Activated CD8-positive, alpha-beta T cell treated with anti-CD3 and anti-CD28 coated beads for 36 hours (primary cell): ENCODE results near the gene CA6. TPM values are rescaled to one million over a fixed set of nuclear protein-coding genes. Genes with fewer than 3 reads are reported as not detected.

Experiments used
- ATAC-seq: fragments of 200-7000 bp; cut with Tn5 transposase; one replicate; pipeline ENCODE4 v1.10.0; 2021; ENCODE audit warnings: mild to moderate bottlenecking, moderate library complexity
- CTCF ChIA-PET: fragments of 350-600 bp; sonication (Branson Sonifier 250); formaldehyde crosslinking; loops from one replicate; lab custom pipeline; 2021; ENCODE audit warnings: antibody characterized with exemption; lab: Charles Lee
- POLR2A ChIA-PET: fragments of 350-600 bp; sonication (Branson Sonifier 250); formaldehyde crosslinking; loops from one replicate; lab custom pipeline; 2021; ENCODE audit warnings: antibody characterized with exemption; lab: Charles Lee
- DNase-seq: peaks from one replicate; pipeline ENCODE4 v3.0.0-alpha.2; 2020
- H3K27ac Mint-ChIP-seq: one replicate; pipeline ENCODE4 v1.8.0; 2021; ENCODE audit warnings: mild to moderate bottlenecking, mixed read lengths
- H3K27me3 Mint-ChIP-seq: one replicate; pipeline ENCODE4 v1.8.0; 2021; ENCODE audit warnings: mixed read lengths
- H3K36me3 Mint-ChIP-seq: one replicate; pipeline ENCODE4 v1.8.0; 2021; ENCODE audit warnings: low read depth, mixed read lengths
- H3K4me1 Mint-ChIP-seq: one replicate; pipeline ENCODE4 v1.8.0; 2021; ENCODE audit warnings: low read depth, mixed read lengths
- H3K4me3 Mint-ChIP-seq: one replicate; pipeline ENCODE4 v1.8.0; 2021; ENCODE audit warnings: mild to moderate bottlenecking, moderate library complexity, mixed read lengths
- H3K9me3 Mint-ChIP-seq: one replicate; pipeline ENCODE4 v1.8.0; 2021; ENCODE audit warnings: mixed read lengths
- CTCF ChIP-seq: fragments of 200-600 bp; IDR thresholded peaks from one replicate; pipeline ENCODE4 v1.8.0; 2022; ENCODE audit warnings: antibody characterized with exemption, mild to moderate bottlenecking
- intact Hi-C: fragments of 100-400 bp; cut with micrococcal nuclease; formaldehyde crosslinking; loops from one replicate; pipeline ENCODE4 v1.10.0; 2022
- total RNA-seq, 2 experiments: library from RNA; stranded (reverse); gene quantifications; one replicate each; pipeline ENCODE4 v1.2.3, GENCODE V29; 2021

CA6 gene
- total RNA-seq, 2 experiments from 2014 or later: 3.5 to 3.9 TPM

GRCh38 chr1:9022773-9023172 is 77.1 kb downstream of the CA6 start:
- POLR2A ChIA-PET: no interaction called here
- Mint-ChIP-seq H3K27me3 (peaks cover 8% of the 10 kb centered on the region), H3K4me1 (no peaks in the 10 kb centered on the region), H3K9me3 (no peaks in the 10 kb centered on the region), H3K27ac (no peak overlapping the region), H3K36me3 (no peaks in the 10 kb centered on the region), H3K4me3 (no peak overlapping the region)
- intact Hi-C loops: no loop called here
- no peak for TF ChIP-seq CTCF
- ATAC-seq: no peak
- CTCF ChIA-PET: no interaction called here
- no peak for DNase-seq

Other genes starting within 250 kb of the CA6 start
- gene RERE, start 128.2 kb upstream of the CA6 start, total RNA-seq: 10 to 100 TPM; 45.8 to 57.1 TPM
- 1,000 to 10,000 TPM; 4,199 to 4,245 TPM for gene ENO1, start 67.2 kb upstream of the CA6 start, total RNA-seq
- gene SLC2A7, start 80.6 kb downstream of the CA6 start, total RNA-seq: under 1 TPM in 1 of 2 experiments, not detected in 1; 0.20 TPM
- gene SLC2A5, start 123.8 kb downstream of the CA6 start, total RNA-seq: not detected
- 1 to 10 TPM; 3.4 to 4.7 TPM for gene GPR157, start 183.2 kb downstream of the CA6 start, total RNA-seq